ENCODE results near the gene DSCAM. TPM values are rescaled to one million over a fixed set of nuclear protein-coding genes. Genes with fewer than 3 reads are reported as not detected.
"Not testable (repeated sequence)": the region's sequence is repeated elsewhere in the genome, so short reads cannot be mapped to it uniquely, and the experiment has no call there.

DSCAM gene
- total and polyA plus RNA-seq, 2 donors (not counting 1 experiment from before 2014, with no cell fraction given): under 0.01 to 0.01 TPM

DNA sequence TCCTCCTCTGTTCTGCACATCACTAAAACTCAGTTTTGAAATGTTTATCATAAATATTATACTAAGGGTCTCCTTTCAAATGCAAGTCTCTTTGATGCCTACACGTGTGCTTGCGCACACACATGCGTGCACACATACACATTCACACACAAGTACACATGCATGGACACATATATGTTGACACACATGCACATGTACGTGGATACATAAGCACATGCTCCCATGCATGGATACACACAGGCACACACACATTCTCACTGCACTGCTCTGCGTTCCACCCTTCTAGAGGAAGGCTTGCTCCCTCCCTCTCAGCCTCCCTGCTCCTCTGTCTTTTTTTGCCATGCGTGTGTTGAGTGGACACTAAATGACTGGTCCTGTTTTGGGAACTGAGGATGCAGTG is 817.1 kb downstream of the DSCAM start:
- Histone ChIP-seq H3K36me3 (ENCODE audit: control insufficient read depth, insufficient read depth, low read length) (no peaks in the 10 kb centered on the region), H3K9ac (ENCODE audit: insufficient read depth, low read length) (no peak overlapping the region), H3K27ac (ENCODE audit: insufficient read depth, low read length) (no peak overlapping the region), H3K79me2 (ENCODE audit: control insufficient read depth, insufficient read depth, low read length) (no peaks in the 10 kb centered on the region), H3K4me2 (ENCODE audit: extremely low read depth, insufficient read depth, low read length) (no peak overlapping the region), H4K20me1 (ENCODE audit: control insufficient read depth, extremely low read depth, insufficient read depth, low read length) (no peaks in the 10 kb centered on the region), H3K9me3 (ENCODE audit: control insufficient read depth, insufficient read depth, low read depth, low read length) (peaks cover 2% of the 10 kb centered on the region), H3K27me3 (ENCODE audit: control insufficient read depth, insufficient read depth, low read length) (no peaks in the 10 kb centered on the region), H2AFZ (ENCODE audit: low read length) (no peak overlapping the region), H3K4me1 (ENCODE audit: control insufficient read depth, extremely low read depth, insufficient read depth, low read length) (no peaks in the 10 kb centered on the region), H3K4me3 (replicated peaks in 1 of 4; ENCODE audit: control extremely low read depth in 1 of 4, insufficient read depth in 1 of 4, low read depth in 3 of 4, low read length in 4 of 4) (no peak overlapping the region)
- DNase-seq (ENCODE audit: low read depth in 2 of 2): no peak
- no peak for TF ChIP-seq EZH2 (IDR thresholded peaks at IDR 0.05; ENCODE audit: low read length, missing control alignments)
- TF ChIP-seq, protein P1, sequence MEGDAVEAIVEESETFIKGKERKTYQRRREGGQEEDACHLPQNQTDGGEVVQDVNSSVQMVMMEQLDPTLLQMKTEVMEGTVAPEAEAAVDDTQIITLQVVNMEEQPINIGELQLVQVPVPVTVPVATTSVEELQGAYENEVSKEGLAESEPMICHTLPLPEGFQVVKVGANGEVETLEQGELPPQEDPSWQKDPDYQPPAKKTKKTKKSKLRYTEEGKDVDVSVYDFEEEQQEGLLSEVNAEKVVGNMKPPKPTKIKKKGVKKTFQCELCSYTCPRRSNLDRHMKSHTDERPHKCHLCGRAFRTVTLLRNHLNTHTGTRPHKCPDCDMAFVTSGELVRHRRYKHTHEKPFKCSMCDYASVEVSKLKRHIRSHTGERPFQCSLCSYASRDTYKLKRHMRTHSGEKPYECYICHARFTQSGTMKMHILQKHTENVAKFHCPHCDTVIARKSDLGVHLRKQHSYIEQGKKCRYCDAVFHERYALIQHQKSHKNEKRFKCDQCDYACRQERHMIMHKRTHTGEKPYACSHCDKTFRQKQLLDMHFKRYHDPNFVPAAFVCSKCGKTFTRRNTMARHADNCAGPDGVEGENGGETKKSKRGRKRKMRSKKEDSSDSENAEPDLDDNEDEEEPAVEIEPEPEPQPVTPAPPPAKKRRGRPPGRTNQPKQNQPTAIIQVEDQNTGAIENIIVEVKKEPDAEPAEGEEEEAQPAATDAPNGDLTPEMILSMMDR (conservative IDR thresholded peaks at IDR 0.05 in 1 of 2, IDR thresholded peaks at IDR 0.05 in 1 of 2; ENCODE audit: low read depth in 1 of 2, low read length in 2 of 2): no peak

- not testable (repeated sequence) for H3K4me3 ChIP-seq (replicated peaks in 1 of 4; ENCODE audit: control extremely low read depth in 1 of 4, insufficient read depth in 1 of 4, low read depth in 3 of 4, low read length in 4 of 4); H3K4me2 ChIP-seq (ENCODE audit: extremely low read depth, insufficient read depth, low read length); H2AFZ ChIP-seq (ENCODE audit: low read length); H3K27me3 ChIP-seq (ENCODE audit: control insufficient read depth, insufficient read depth, low read length); H3K4me1 ChIP-seq (ENCODE audit: control insufficient read depth, extremely low read depth, insufficient read depth, low read length); H4K20me1 ChIP-seq (ENCODE audit: control insufficient read depth, extremely low read depth, insufficient read depth, low read length); H3K36me3 ChIP-seq (ENCODE audit: control insufficient read depth, insufficient read depth, low read length); DNase-seq (ENCODE audit: low read depth in 2 of 2); H3K9ac ChIP-seq (ENCODE audit: insufficient read depth, low read length); H3K79me2 ChIP-seq (ENCODE audit: control insufficient read depth, insufficient read depth, low read length); H3K9me3 ChIP-seq (ENCODE audit: control insufficient read depth, insufficient read depth, low read depth, low read length); H3K27ac ChIP-seq (ENCODE audit: insufficient read depth, low read length)
Measured at GRCh38 chr21:40028393-40028792, 818.6 kb downstream of the DSCAM start.

- Histone ChIP-seq H3K9ac (ENCODE audit: insufficient read depth, low read length) (no peak overlapping the region), H3K36me3 (ENCODE audit: control insufficient read depth, insufficient read depth, low read length) (no peaks in the 10 kb centered on the region), H3K4me2 (ENCODE audit: extremely low read depth, insufficient read depth, low read length) (no peak overlapping the region), H3K27me3 (ENCODE audit: control insufficient read depth, insufficient read depth, low read length) (no peaks in the 10 kb centered on the region), H3K4me3 (replicated peaks in 1 of 4; ENCODE audit: control extremely low read depth in 1 of 4, insufficient read depth in 1 of 4, low read depth in 3 of 4, low read length in 4 of 4) (no peak overlapping the region), H3K27ac (ENCODE audit: insufficient read depth, low read length) (no peak overlapping the region), H3K4me1 (ENCODE audit: control insufficient read depth, extremely low read depth, insufficient read depth, low read length) (no peaks in the 10 kb centered on the region), H3K9me3 (ENCODE audit: control insufficient read depth, insufficient read depth, low read depth, low read length) (no peaks in the 10 kb centered on the region), H3K79me2 (ENCODE audit: control insufficient read depth, insufficient read depth, low read length) (no peaks in the 10 kb centered on the region), H4K20me1 (ENCODE audit: control insufficient read depth, extremely low read depth, insufficient read depth, low read length) (no peaks in the 10 kb centered on the region), H2AFZ (ENCODE audit: low read length) (no peak overlapping the region)
- TF ChIP-seq EZH2 (IDR thresholded peaks at IDR 0.05; ENCODE audit: low read length, missing control alignments): no peak
- TF ChIP-seq, protein P1 (conservative IDR thresholded peaks at IDR 0.05 in 1 of 2, IDR thresholded peaks at IDR 0.05 in 1 of 2; ENCODE audit: low read depth in 1 of 2, low read length in 2 of 2): no peak
- DNase-seq (ENCODE audit: low read depth in 2 of 2): no peak
Measured at GRCh38 chr21:40021558-40022351, 825.2 kb downstream of the DSCAM start.
